CD4-positive, alpha-beta T cell treated with Interleukin-15 for 4 hours (primary cell): Measurements from ENCODE around the gene FCN1.

Source experiments
- DNase-seq: peaks from one replicate; pipeline ENCODE4 v3.0.0-alpha.2; 2020; ENCODE audit warnings: low spot score

FCN1 gene

GRCh38 chr9:134913713-134914500 lies 3.8 kb downstream of the FCN1 start:
- no peak for DNase-seq

- DNase-seq, result no peak
Measured at GRCh38 chr9:134913041-134913712, 4.5 kb downstream of the FCN1 start.

- no peak for DNase-seq
Measured at GRCh38 chr9:134912126-134912840, 5.4 kb downstream of the FCN1 start.

- DNase-seq, result no peak
Measured at GRCh38 chr9:134909511-134910481, 7.9 kb downstream of the FCN1 start.

DNA sequence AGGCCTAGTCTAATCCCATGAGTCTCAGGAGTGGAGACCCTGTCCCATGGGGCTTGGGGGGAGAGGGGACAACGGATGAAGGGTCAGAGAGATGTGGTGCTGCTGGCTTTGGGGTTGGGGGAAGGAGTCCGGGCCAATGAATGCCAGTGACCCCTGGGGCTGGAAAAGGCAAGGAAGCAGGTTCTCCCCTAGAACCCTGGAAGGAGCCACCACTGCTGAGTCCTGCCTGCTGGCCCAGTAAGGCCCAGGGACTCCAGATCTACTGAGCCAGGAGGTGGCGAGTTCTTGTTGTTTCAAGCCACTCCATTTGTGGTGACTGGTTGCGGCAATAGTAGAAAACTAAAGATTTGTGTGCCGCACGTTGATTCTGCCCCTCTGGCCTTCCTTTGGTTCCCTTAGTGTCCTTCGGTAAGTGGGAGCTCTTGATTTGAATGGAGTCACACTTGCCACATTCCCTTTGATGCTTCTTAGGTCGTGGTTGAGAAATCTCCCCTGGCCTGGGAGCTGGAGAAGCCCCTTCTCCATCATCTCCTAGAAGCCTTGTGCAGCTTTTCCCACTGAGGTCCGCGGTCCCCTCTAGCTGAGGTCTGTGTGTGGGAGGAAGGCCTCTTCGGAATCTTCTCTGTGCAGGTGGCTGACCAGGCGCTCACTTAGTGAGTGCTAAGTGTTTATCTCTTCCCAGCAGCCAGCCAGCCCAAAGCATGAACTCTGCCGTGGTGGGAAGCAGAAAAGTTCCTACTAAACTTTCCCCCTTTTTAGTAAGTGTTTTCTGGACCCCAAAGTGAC lies 9.0 kb downstream of the FCN1 start:
- DNase-seq, result no peak

DNA sequence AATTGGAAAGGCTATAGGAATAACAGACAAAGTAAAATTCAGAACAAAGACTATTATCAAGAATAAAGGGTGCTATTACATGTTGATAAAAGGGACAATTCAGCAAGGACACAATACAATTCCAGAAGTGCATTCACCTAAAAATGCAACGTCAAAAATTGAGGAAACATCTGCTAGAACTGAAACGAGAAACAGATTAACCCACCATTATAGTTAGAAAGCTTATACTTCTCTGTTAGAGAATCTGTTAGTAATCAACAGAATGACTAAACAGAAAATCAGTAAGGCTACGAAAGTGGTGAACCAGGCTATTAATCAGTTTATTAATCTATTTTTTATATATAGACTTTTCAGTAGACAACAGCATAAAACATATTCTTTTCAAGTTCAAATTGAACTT lies 14.8 kb downstream of the FCN1 start:
- no peak for DNase-seq

- no peak for DNase-seq
Measured at GRCh38 chr9:134899818-134900217, 17.9 kb downstream of the FCN1 start.

- DNase-seq, result no peak
Measured at GRCh38 chr9:134899168-134899567, 18.5 kb downstream of the FCN1 start.

GRCh38 chr9:134898319-134898718 lies 19.4 kb downstream of the FCN1 start:
- DNase-seq, result no peak

- DNase-seq, result no peak
Measured at GRCh38 chr9:134897584-134898170, 20.0 kb downstream of the FCN1 start.

DNA sequence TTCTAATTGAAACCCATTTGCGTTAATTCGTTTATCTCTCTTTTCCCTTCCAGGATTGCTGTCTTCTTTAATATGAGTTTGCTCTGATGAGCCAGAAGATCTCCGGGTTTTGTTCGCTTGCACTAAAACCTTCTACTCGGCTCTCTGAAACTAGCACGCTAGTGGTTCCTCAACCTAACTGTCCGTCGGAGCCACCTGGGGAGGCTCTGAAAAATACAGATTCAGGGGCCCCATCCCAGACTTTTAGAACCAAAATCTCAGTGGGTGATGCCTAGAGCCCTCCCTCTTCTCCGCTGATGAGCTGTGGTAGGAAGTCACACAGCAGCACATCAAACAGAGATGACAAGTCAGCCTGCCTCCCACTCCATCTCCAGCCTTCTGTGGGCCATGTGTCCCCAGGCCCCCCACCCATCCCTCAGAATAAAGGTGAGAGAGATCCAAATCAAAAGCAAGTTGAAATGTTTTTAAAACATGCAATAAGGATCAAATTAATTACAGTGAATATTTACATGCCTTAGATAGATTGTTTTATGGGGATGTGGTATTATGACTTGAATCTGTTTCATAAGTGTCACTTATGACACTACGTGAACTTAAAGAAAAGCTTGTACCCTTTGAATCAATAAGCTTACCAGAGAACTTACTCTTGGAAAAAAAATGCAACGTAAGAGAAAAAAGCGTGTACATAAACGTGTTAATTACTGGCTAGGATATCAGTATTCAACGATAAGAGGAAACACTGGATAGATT lies 20.7 kb downstream of the FCN1 start:
- DNase-seq, result no peak

DNA sequence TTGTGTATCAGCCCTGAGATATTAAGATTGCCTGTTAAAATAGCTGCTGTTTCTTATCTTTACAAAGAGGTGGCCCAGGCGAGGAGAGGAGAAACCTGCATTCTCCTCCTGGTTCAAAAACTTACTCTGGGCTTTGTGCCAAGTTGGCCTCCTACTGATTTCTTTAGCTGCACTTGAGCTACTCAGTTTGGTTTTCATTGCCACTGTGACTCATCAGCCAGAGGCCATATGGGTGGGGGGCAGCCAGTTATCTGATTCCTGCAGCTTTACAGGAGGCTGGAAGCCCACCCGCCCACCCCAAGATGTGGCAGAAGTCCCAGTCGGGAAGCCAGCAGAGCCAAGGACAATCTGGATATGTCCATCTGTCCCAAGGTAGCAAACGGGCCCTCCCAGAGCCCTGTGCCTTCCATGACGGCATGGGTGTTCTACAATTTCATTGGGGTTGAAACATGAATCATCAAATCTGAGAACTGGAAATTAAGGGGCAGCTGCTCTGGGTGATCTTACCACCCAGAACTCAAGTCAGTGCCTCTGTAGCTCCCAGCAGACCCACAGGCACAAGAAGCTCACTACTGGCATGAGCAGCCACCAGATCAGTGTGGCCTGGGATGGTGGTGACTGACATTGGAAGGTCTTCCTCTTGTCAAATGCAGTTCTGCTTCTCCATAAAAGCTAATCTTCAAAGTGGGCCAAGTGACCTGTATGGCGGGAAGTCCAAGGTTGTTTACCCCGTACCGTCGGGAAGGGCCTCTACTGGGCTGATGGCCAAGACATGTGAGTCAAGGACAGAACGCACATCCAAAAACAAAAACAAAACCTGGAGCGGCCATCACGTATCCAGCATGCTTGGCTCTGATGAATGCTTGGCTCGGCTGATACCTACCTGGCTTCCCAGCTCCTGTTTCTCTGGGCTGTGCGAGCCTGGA lies 21.5 kb downstream of the FCN1 start:
- no peak for DNase-seq

GRCh38 chr9:134895567-134895907 lies 22.2 kb downstream of the FCN1 start:
- no peak for DNase-seq

DNA sequence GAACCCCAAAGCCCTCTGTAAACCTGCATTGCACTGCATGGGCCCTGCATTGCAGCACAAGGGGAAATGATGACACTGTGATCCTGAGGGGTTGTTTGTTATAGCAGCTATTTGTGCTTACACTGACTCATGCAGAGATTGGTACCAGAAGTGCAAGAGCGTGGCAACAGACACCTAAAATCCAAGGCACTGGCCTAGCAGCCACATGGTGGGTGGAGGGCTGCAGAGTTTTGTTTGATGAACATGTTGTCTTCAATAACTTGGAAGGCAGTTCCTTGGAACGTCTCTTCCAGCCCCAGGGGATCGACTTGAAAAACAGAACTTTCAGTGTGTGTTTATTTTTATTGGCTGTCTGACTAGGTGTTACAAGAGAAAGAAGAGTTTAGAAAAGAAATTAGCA lies 22.6 kb downstream of the FCN1 start:
- DNase-seq, result no peak

GRCh38 chr9:134894136-134894860 lies 23.4 kb downstream of the FCN1 start:
- DNase-seq, result no peak

GRCh38 chr9:134892820-134893420 lies 24.8 kb downstream of the FCN1 start:
- no peak for DNase-seq

DNA sequence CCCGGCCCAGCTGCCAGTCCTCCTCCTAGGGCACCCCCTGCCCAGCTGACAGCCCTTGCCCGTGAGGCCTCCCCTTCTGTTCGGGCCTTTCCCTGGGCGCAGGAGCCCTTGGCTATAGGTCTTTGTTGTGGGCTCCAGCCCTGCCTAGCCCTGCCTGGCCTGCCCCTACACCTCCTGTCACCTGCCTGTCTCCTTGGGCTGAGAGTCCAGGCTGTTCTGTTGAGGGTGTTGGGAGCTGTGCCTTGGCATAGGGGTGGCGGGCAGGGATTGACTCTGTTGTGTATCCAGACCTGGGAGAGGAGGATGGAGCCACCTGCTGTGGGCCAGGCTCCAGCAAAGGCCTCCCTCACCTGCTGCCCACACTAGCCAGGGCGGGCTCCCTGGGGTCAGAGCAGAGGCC lies 25.5 kb downstream of the FCN1 start:
- DNase-seq, result no peak

GRCh38 chr9:134891713-134892112 lies 26.0 kb downstream of the FCN1 start:
- DNase-seq, result no peak
